GM19324 (cell line): ENCODE measurements around the gene CTU2.

Experiments used
- ATAC-seq: cut with Tn5 transposase; IDR thresholded peaks from one replicate; pipeline ENCODE4 v1.9.1; 2021; ENCODE audit warnings: mild to moderate bottlenecking, moderate library complexity; ENCODE audit not compliant: unreplicated experiment, low FRiP score

The CTU2 gene

GRCh38 chr16:88681084-88681680, 25.1 kb upstream of the CTU2 start:
- no peak for ATAC-seq

DNA sequence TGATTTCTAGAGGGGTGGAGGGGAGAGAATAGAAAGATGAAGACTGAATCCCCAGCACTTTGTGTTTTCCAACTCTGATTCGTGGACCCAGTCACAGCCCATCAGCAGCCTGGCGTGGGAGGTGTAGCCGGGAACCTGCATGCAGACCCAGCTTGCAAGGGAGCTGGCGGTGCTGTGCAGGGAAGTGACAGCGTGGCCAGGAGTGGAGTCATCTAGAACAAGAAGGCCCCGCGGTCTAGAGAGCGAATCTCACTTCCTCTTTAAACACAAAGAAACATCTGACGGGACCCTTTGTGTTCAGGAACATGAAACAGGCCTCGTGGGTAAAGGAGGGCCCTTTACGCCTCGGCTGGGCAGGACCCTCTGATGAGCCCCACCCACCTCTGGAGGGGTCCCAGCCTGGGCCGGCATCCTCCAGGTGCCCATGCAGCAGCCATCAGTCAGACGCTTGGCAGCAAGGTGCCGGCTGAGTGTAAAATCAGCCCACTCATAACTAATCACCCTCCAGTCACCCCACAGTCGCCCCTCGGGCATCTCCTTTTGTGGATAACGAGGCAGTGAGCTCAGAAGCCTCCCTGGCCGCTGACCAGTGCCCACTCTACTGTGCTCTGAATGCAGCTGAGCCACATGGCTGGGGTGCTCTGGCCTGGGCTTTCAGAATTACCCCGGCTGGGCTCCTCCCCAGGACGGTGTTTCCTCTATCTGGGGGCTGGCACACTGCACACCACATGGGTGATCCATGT, 24.4 kb upstream of the CTU2 start:
- ATAC-seq, result peak; percentile 43

DNA sequence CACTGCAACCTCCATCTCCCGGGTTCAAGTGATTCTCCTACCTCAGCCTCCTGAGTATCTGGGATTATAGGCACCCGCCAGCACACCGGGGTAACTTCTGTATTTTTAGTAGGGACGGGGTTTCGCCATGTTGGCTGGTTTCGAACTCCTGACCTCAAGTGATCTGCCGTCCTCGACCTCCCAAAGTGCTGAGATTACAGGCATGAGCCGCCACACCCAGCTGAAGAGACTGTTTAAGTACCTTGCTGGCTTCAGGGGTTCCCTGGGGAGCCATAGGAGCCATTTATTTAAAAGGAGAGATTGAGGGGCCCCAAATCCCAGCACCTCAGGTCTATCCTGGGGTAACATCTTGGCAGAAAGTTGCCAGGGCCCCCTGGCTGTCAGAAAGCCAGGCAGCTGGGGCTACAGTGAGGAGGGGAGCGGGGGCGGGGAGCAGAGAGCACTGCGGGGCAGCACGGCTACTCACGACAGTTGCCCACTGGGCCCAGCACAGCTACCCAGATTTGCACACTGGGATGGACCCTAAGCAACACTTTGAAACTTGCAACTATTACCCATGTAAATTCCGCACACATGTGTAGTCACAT, 21.6 kb upstream of the CTU2 start:
- ATAC-seq, result no peak

DNA sequence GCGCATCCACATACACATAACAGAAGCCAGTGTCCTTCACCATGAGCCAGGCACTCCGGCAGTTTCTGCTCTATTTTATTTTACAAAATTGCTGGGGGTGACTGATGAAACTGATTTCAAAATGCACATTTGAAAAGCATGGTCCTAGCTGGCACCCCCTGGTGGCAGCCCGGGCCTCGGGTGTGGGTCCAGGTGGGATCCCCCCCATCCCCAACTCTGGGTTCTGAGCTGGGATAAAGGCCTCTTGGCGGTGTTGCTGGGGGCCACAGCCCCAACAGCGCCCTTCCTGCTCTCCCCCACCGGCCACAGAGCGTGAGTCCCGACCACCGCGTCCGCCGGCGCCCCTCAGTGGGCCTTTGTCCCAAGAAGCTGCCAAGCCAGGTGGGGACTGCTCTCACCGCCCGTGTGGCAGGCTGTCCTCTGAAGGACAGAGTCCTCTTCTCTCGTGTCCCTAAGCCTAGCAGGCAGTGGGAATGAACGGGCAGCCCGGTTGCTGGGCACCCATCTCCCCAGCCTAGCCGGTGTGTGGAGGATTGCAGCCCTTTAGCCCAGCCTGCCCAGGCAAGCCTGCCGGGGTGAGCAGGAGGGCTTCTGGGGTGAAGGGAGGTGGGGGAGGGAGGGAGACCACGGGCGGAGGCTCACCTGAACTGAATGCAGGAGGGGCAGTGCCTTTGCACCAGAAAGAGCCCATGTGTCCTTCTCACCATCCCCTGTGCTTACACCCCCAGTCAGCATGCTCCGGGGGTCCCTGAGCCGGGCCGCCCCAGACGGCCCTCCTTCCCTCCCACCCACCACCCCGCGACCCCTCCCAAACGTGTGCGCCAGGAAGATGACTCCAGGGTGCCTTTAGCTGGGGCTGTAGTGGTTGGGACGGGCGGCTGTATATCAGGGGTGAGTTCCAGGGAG, 20.9 kb upstream of the CTU2 start:
- no peak for ATAC-seq

GRCh38 chr16:88686062-88686438, 20.3 kb upstream of the CTU2 start:
- peak; percentile 14 for ATAC-seq

DNA sequence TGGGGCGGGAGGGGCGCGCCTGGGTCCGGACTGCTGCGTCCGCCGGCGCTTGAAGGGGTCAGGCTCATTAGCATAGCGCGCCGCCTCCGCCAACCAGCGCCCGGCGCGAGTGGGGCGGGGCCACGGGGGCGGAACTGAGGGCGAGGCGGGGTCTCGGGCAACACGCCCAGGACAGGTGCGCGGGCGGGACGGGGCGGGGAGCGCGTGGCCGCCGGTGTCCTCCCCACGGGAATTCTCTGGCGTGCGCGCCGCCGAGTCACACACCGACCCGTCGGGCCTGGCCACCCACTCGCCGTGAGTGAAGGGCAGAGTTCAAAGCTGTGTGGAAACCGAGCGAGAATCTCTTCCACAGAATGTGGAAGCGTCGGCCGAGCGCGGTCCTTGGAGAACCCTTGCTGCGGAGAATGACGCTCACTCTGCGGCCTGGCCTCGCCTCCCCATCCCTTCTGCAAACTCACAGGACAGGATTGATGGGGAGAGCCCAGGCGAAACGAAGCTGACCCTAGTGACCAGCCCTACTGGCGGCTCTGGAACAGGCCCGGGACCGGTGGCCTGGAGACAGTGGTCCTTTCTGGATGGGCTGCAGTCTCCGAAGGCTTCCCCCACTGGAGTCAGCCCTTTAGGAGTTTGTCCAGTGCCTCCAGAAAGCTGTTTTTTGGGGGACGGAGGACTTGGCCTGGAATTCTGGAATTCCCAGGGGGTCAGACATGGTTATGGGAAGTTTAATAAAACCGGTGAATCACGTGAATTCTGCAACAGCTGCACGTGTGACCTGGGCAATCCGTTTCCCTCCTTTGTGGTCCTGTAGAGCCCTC, 19.7 kb upstream of the CTU2 start, which contains the start of gene SNAI3:
Gene SNAI3, minus strand, starts transcription at position 69 of the 815 bp plus-strand sequence. CDS start 101 bp downstream, outside the sequence.
- peak; percentile 73 for ATAC-seq

GRCh38 chr16:88687254-88687576, 19.1 kb upstream of the CTU2 start:
- ATAC-seq, result no peak

DNA sequence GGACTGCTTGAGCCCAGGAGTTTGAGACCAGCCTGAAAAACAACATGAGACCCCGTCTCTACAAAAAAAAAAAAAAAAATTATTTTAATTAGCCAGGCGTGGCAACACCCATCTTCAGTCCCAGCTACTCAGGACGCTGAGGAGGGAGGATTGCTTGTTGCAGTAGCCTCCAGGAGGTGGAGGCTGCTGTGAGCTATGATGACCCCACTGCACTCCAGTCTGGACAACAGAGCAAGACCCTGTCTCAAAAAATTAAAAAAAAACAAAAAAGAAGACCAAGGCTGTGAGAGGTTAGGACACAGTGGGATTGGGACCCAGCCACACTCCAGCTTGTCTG, 18.7 kb upstream of the CTU2 start:
- no peak for ATAC-seq

DNA sequence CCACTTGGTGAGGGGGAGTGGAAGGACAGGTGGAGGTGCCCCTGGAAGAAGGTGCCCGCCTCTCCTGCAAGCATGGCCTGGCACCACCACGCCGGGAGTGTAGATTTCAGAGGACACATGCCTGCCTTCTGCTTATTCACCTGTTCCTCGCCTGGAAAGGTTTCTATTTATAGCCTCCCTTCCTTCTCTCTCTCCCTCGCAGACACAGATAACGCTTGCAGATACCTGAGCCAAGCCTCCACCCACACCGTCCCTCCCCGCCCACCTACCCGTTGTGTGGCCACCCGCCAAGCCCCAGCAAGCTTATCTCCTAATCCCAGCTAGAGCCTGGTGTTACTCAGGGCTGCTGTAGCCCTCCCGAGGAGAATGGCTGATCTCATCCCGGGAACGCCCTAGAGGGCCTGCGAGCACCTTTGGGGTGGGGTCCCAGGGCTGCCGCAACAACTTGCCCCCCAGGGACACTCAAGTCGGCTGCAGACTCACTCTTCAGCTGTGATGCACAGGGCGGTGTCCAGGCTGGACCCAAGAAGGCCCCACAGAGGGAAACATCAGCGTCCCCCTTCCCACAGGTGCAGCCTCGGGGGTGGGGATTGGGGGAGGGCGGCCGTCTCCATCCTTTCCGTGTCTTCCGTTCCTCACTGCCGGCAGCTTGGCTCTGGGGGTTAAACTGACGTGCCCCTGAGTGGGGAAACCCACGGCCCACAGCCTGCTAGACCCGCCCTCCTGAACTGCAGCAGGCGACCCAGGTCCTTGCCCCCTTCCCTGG, 18.1 kb upstream of the CTU2 start:
- no peak for ATAC-seq

- no peak for ATAC-seq
Measured at GRCh38 chr16:88690341-88691128, 15.8 kb upstream of the CTU2 start.

DNA sequence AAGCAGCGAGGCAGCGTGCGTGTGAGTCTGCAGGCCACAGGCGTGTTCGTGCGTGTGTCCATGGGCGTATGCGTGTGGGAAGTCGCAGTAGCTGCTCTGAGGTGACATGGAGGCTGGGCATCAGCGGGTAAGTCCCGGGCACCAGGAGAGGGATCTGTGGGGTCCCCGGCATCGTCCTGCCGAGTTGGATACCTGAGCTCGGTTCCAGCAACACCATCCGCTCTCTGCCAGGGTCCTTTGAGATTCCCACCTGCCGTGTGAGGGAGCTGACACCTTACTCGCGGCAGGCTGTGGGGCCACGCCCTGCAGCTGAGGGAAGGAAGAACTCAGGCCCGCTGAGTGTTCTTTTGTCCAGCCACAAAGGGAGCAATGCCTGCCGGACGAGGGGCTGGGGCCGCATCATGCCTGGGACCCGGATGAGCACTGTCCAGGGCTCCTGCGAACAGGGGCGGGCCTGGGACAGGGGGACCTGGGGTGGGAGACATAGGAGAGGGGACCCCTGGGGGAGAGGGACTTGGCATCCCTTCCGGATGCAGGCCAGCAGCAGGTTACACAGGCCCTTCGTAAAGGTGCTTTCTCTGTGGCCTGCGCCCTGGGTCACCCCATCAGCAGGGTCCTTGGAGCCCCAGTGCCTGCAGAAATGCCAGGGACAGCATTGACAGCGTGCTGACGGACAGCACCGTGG, 15.0 kb upstream of the CTU2 start:
- no peak for ATAC-seq

GRCh38 chr16:88691924-88692560, 14.3 kb upstream of the CTU2 start:
- no peak for ATAC-seq

DNA sequence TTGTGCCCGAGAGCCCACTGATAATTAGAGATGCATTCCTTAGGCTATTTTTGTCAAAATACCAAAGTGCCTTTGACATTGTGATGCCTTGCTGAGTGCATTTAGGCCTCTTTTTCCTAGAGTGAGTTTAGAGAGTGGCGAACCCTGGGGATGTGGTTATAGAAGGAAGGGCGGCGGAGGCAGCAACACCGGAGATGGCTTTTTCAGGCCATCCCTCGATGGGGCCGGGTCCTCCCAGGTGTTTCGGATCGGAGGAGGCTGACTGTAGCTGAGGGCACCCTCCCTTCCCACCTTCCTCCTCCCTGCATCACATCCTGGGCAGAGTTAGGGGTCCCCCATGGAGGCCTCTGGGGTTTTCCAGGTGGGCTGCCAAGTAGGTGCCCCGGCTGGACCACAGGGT, 13.4 kb upstream of the CTU2 start:
- ATAC-seq, result no peak

GRCh38 chr16:88693420-88694177, 12.7 kb upstream of the CTU2 start:
- no peak for ATAC-seq

GRCh38 chr16:88694221-88695087, 11.8 kb upstream of the CTU2 start:
- no peak for ATAC-seq

DNA sequence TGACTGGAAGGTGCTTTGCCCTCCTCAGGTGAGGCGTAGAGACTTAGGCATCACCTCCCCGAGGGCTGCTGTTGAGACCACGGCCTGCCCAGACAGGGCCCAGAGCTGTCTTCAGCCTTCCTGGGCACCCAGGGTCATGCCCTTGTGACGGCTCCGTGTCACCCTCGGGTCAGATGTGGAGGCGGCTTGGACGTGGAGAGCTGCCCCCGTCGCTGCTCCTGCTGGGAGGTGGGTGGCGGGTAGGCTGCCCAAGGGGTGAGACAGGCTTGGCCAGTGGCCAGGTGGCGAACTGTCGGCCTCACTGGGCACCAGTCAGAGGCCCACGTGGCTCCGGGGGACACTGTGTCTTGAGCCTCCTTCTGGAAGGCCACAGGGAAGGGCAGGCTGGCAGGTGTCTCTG, 11.1 kb upstream of the CTU2 start:
- no peak for ATAC-seq
